Ectodermal cell (in vitro differentiated cells): Measurements from ENCODE around the gene TTLL4.
"Not testable (repeated sequence)": the region's sequence is repeated elsewhere in the genome, so short reads cannot be mapped to it uniquely, and the experiment has no call there.

Source experiments
- H3K27ac ChIP-seq: 2 replicates; pipeline ENCODE4 v1.7.0; 2013; ENCODE audit warnings: mild to moderate bottlenecking, low read depth, low read length; ENCODE audit not compliant: insufficient read depth, poor library complexity, severe bottlenecking
- H3K27me3 ChIP-seq: 2 replicates; pipeline ENCODE4 v1.7.0; 2013; ENCODE audit warnings: mild to moderate bottlenecking, low read length; ENCODE audit not compliant: insufficient read depth, control insufficient read depth, poor library complexity, severe bottlenecking
- H3K36me3 ChIP-seq: one replicate; pipeline ENCODE4 v1.7.0; 2013; ENCODE audit warnings: low read length; ENCODE audit not compliant: control insufficient read depth, insufficient read depth
- H3K4me1 ChIP-seq: one replicate; pipeline ENCODE4 v1.7.0; 2013; ENCODE audit warnings: low read length; ENCODE audit not compliant: control insufficient read depth, insufficient read depth
- H3K4me3 ChIP-seq: 2 replicates; pipeline ENCODE4 v1.7.0; 2013; ENCODE audit warnings: low read depth, low read length, control low read depth; ENCODE audit not compliant: insufficient read depth
- H3K9me3 ChIP-seq: 2 replicates; pipeline ENCODE4 v1.7.0; 2013; ENCODE audit warnings: mild to moderate bottlenecking, low read length, moderate library complexity; ENCODE audit not compliant: control insufficient read depth
- WGBS, 2 experiments: methylation state at CpG; one replicate each; pipeline ENCODE4 v1.1.7; 2013; ENCODE audit warnings: missing lambda C conversion rate in 2 of 2; 5-methylcytosine and 5-hydroxymethylcytosine counted together

Gene TTLL4

GRCh38 chr2:218756599-218757377 lies 46.2 kb downstream of the TTLL4 start:
- H3K27ac ChIP-seq = no peak overlapping the region
- H3K27me3 ChIP-seq = no peaks in the 10 kb centered on the region
- 89 to 91% methylated on average over 6 of the region's 6 CpGs for WGBS, 2 experiments
- H3K4me3 ChIP-seq = no peak overlapping the region
- no peaks in the 10 kb centered on the region for H3K4me1 ChIP-seq
- H3K36me3 ChIP-seq = peaks cover 31% of the 10 kb centered on the region
- no peaks in the 10 kb centered on the region for H3K9me3 ChIP-seq

- 89 to 91% methylated on average over 2 of the region's 2 CpGs for WGBS, 2 experiments
- H3K36me3 ChIP-seq = no peaks in the 10 kb centered on the region
- no peaks in the 10 kb centered on the region for H3K27me3 ChIP-seq
- no peaks in the 10 kb centered on the region for H3K9me3 ChIP-seq
- H3K4me1 ChIP-seq = no peaks in the 10 kb centered on the region
- H3K27ac ChIP-seq = no peak overlapping the region
- no peak overlapping the region for H3K4me3 ChIP-seq
Measured at GRCh38 chr2:218761795-218762194, 51.2 kb downstream of the TTLL4 start.

- WGBS, 2 experiments = 95 to 96% methylated on average over 5 of the region's 5 CpGs
Measured at GRCh38 chr2:218772759-218773158, 62.1 kb downstream of the TTLL4 start.

DNA sequence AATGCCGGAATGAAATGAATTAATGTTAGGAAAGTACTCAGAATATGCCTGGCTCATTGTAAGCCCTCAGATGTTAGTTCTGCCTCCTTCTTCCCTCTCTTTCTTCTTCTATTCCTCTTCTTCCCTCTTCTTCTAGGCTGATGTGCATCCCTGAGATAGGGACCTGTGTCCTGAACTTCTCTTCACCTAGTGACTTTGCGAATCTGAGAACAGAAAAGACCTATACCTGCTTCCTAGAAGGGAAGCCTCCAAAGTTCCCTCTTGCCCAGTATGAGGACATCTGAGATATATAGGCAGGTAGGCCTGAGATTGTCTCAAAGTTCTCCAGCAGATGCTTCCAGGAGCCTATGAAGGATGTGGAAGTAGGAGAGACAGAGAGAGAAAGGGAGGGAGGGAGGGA lies 63.2 kb downstream of the TTLL4 start:
- Histone ChIP-seq H3K27ac (no peak overlapping the region), H3K36me3 (no peaks in the 10 kb centered on the region), H3K4me3 (no peak overlapping the region), H3K9me3 (peaks cover 2% of the 10 kb centered on the region), H3K27me3 (no peaks in the 10 kb centered on the region), H3K4me1 (no peaks in the 10 kb centered on the region)
- WGBS, 2 experiments = 93 to 95% methylated on average over 1 to 2 of the region's 2 CpGs

More at GRCh38 chr2:218772759-218773158, 62.1 kb downstream of the TTLL4 start:
- H3K36me3 ChIP-seq, H3K27ac ChIP-seq, H3K9me3 ChIP-seq, H3K4me1 ChIP-seq, H3K27me3 ChIP-seq, H3K4me3 ChIP-seq: not testable (repeated sequence)

DNA sequence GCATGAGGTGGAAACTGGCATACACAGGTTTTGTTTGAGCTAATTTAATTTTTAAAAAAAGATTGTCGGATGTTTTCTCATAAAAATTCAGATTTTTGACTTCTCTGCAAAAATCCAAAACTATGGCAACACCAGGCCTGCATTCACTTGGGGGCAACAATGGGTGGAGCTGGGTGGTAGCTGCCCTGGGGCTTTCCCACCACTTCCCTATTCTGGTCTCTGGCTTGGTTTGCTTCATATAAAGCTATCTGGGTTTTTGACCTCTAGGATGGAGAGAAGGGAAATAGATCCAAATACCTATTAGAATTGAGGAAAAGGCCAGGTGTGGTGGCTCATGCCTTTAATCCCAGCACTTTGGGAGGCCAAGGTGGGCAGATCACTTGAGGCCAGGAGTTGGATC lies 65.9 kb downstream of the TTLL4 start:
- Histone ChIP-seq H3K9me3 (peaks cover 2% of the 10 kb centered on the region), H3K4me1 (no peaks in the 10 kb centered on the region), H3K36me3 (no peaks in the 10 kb centered on the region), H3K27ac (no peak overlapping the region), H3K27me3 (peaks cover 11% of the 10 kb centered on the region), H3K4me3 (no peak overlapping the region)
- 90 to 100% methylated on average over 1 of the region's 1 CpG for WGBS, 2 experiments

DNA sequence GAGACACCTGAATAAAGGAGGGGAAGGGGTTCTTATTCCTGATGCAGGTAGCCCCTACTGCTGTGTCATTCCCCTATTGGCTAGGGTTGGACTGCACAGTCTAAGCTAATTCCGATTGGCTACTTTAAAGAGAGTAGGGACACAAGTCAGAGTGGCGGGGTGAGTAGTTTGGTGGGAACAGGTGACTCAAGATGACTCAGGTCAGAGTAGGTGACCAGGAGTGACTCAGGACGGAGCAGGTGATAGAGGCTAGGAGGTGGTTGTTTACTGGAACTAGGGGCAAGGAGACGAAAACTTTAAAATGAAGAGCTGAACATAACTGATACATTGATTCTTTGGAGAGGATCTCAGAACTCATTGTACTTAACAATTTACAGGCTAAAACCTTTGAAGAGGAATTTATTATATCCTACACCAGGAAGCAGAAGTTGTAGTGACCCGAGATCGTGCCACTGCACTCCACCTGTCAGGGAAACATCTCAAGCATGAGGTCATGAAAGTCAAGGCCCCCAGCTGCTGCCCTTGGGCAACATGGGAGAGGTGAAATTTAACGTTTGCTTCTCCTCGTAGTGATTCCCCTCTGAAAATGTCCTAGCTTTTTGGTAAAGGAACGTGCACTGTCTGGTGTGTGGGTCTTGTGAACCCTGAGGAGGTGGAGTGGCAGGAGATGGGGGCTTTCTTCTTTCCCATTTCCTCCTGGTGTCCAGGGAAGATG lies 66.8 kb downstream of the TTLL4 start:
- 92 to 94% methylated on average over 9 of the region's 9 CpGs for WGBS, 2 experiments
- no peak overlapping the region for H3K27ac ChIP-seq

GRCh38 chr2:218780046-218780445 lies 69.4 kb downstream of the TTLL4 start:
- H3K4me1 ChIP-seq = no peaks in the 10 kb centered on the region

More for the DNA sequence above, 66.8 kb downstream of the TTLL4 start:
- Histone ChIP-seq H3K36me3 (no peaks in the 10 kb centered on the region), H3K4me1 (no peaks in the 10 kb centered on the region), H3K4me3 (no peak overlapping the region), H3K27me3 (peaks cover 20% of the 10 kb centered on the region), H3K9me3 (peaks cover 2% of the 10 kb centered on the region)

GRCh38 chr2:218780851-218781690 lies 70.4 kb downstream of the TTLL4 start:
- H3K4me3 ChIP-seq = peak overlapping the region; percentile 37
- WGBS, 2 experiments = 52 to 67% methylated on average over 11 to 14 of the region's 15 CpGs
- peaks cover 2% of the 10 kb centered on the region for H3K9me3 ChIP-seq
- H3K27me3 ChIP-seq = peaks cover 43% of the 10 kb centered on the region
- H3K27ac ChIP-seq = no peak overlapping the region
- H3K4me1 ChIP-seq = no peaks in the 10 kb centered on the region
- no peaks in the 10 kb centered on the region for H3K36me3 ChIP-seq

More at GRCh38 chr2:218780046-218780445, 69.4 kb downstream of the TTLL4 start:
- Histone ChIP-seq H3K4me3 (no peak overlapping the region), H3K36me3 (no peaks in the 10 kb centered on the region), H3K27me3 (peaks cover 43% of the 10 kb centered on the region), H3K27ac (no peak overlapping the region), H3K9me3 (peaks cover 2% of the 10 kb centered on the region)
- 85 to 100% methylated on average over 1 of the region's 2 CpGs for WGBS, 2 experiments

- no peaks in the 10 kb centered on the region for H3K4me1 ChIP-seq
- H3K9me3 ChIP-seq = peaks cover 2% of the 10 kb centered on the region
- WGBS, 2 experiments = 1% methylated on average over 76 of the region's 76 CpGs
- H3K27me3 ChIP-seq = peaks cover 43% of the 10 kb centered on the region
- no peaks in the 10 kb centered on the region for H3K36me3 ChIP-seq
- H3K4me3 ChIP-seq = peak within 1 kb of the TSS; percentile 37
- no peak within 1 kb of the TSS for H3K27ac ChIP-seq
Measured at GRCh38 chr2:218781691-218782527, 71.3 kb downstream of the TTLL4 start, which contains the start of gene CYP27A1. Gene CYP27A1 (plus strand): TSS chr2:218782147. CDS start chr2:218782183, 36 bp downstream.
